K562 (cell line): Measurements from ENCODE around the gene PNPLA7.

Source experiments
- CHCHD3 ChIP-seq: fragments of 250-450 bp; sonication (Bioruptor Pico); IDR thresholded peaks from 2 replicates; pipeline ENCODE4 v2.1.2; 2022; ENCODE audit warnings: mild to moderate bottlenecking
- GATA2 ChIP-seq: sonication (generic); formaldehyde crosslinking; IDR thresholded peaks from 2 replicates; pipeline ENCODE4 v1.4.0; 2020; ENCODE audit warnings: mild to moderate bottlenecking, missing genetic modification reagents
- JUND ChIP-seq, 2 experiments: IDR thresholded peaks; 2 replicates in 1 of 2; 3 replicates in 1 of 2; pipeline ENCODE4 v1.6.1; 2011; ENCODE audit warnings: borderline replicate concordance in 2 of 2, low read depth in 2 of 2, low read length in 2 of 2, improper control_type of control experiment in 1 of 2, missing biosample characterization in 1 of 2, missing genetic modification characterization in 1 of 2, missing genetic modification reagents in 1 of 2
- NR2F6 ChIP-seq: fragments of 450-650 bp; formaldehyde crosslinking; IDR thresholded peaks from 2 replicates; pipeline ENCODE4 v1.4.0; 2020; ENCODE audit warnings: mild to moderate bottlenecking

DNA sequence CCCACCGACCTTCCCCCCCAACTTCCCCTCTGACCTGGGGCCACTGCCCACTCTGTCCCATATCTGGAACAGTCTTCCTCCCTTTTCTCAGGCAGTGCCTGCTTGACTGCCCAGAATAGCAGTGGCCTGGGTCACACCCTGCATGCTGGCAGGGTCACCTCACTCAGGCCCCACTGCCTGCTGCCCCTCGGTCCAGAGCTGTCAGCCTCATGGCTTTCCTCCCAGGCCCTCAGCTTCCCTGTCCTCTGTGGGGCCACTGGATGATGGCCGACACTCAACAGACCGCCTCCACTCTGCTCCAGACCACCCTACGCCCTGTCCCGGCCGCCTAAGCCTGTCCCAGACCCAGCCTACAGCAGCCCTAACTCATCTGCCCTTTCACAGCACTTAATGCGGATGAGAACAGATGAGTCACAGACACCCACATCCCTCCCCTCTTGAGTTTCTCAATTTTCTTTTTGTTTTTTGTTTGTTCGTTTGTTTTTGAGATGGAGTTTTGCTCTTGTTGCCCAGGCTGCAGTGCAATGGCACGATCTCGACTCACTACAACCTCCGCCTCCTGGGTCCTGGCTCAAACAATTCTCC is 5.9 kb downstream of the PNPLA7 start:
- TF ChIP-seq CHCHD3 (CRISPR knock-in tag) (no peak), JUND (IDR thresholded peaks at IDR 0.05; ENCODE audit: borderline replicate concordance, low read depth, low read length) (no peak), JUND (tag; IDR thresholded peaks at IDR 0.05; ENCODE audit: borderline replicate concordance, low read depth, low read length) (no peak), GATA2 (no peak), NR2F6 (CRISPR knock-in tag) (no peak)
